ENCODE results near the gene SERPINE2.

- TF ChIP-seq CTCF (IDR thresholded peaks at IDR 0.05 in 2 of 3, conservative IDR thresholded peaks at IDR 0.05 in 1 of 3; ENCODE audit: borderline replicate concordance in 1 of 3, insufficient read depth in 1 of 3, low read depth in 2 of 3, low read length in 2 of 3) (no peak), POLR2AphosphoS5 (IDR thresholded peaks at IDR 0.05; ENCODE audit: low read depth, low read length) (no peak)
- TF ChIP-seq, protein P1, sequence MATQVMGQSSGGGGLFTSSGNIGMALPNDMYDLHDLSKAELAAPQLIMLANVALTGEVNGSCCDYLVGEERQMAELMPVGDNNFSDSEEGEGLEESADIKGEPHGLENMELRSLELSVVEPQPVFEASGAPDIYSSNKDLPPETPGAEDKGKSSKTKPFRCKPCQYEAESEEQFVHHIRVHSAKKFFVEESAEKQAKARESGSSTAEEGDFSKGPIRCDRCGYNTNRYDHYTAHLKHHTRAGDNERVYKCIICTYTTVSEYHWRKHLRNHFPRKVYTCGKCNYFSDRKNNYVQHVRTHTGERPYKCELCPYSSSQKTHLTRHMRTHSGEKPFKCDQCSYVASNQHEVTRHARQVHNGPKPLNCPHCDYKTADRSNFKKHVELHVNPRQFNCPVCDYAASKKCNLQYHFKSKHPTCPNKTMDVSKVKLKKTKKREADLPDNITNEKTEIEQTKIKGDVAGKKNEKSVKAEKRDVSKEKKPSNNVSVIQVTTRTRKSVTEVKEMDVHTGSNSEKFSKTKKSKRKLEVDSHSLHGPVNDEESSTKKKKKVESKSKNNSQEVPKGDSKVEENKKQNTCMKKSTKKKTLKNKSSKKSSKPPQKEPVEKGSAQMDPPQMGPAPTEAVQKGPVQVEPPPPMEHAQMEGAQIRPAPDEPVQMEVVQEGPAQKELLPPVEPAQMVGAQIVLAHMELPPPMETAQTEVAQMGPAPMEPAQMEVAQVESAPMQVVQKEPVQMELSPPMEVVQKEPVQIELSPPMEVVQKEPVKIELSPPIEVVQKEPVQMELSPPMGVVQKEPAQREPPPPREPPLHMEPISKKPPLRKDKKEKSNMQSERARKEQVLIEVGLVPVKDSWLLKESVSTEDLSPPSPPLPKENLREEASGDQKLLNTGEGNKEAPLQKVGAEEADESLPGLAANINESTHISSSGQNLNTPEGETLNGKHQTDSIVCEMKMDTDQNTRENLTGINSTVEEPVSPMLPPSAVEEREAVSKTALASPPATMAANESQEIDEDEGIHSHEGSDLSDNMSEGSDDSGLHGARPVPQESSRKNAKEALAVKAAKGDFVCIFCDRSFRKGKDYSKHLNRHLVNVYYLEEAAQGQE (IDR thresholded peaks at IDR 0.05; ENCODE audit: low read depth) = no peak
Observed at GRCh38 chr2:224030786-224031185, 8.3 kb downstream of the SERPINE2 start.

Data from HCT116 (cell line).